ENCODE data around the gene ACP3.

GRCh38 chr3:132286035-132286434 is 31.2 kb upstream of the ACP3 start:
- TF ChIP-seq CTCF (IDR thresholded peaks at IDR 0.05 in 4 of 5, conservative IDR thresholded peaks at IDR 0.05 in 1 of 5) (no peak), POLR2A (IDR thresholded peaks at IDR 0.05) (no peak)

Data from gastrocnemius medialis (tissue), 4 donors.